Right atrium auricular region (tissue), 2 donors: ENCODE measurements around the gene TFE3. TPM values are rescaled to one million over a fixed set of nuclear protein-coding genes. Genes with fewer than 3 reads are reported as not detected.

Source experiments
- DNase-seq: peaks from one replicate; pipeline ENCODE4 v3.0.0-alpha.2; 2019; ENCODE audit warnings: low spot score
- H3K27ac ChIP-seq, 2 donors: fragments of 200-600 bp; sonication (generic); 1 replicate in 1 of 2; 2 replicates in 1 of 2; pipeline ENCODE4 v1.5.1; 2016 to 2019
- H3K27me3 ChIP-seq, 2 donors: fragments of 200-600 bp; sonication (generic); one replicate each; pipeline versions ENCODE4 v1.5.1 to v1.6.0; 2017 to 2019
- H3K36me3 ChIP-seq: fragments of 200-600 bp; sonication (generic); one replicate; pipeline ENCODE4 v1.5.1; 2016
- H3K4me1 ChIP-seq, 2 donors: fragments of 200-600 bp; sonication (generic); one replicate each; pipeline versions ENCODE4 v1.5.1 to v1.6.0; 2017 to 2019
- H3K4me3 ChIP-seq, 2 donors: fragments of 200-600 bp; sonication (generic); 1 replicate in 1 of 2; 2 replicates in 1 of 2; pipeline ENCODE4 v1.5.1; 2017 to 2019; ENCODE audit warnings: mild to moderate bottlenecking in 1 of 2, moderate library complexity in 1 of 2
- H3K9me3 ChIP-seq, 2 donors: fragments of 200-600 bp; sonication (generic); one replicate each; pipeline ENCODE4 v1.5.1; 2019
- total RNA-seq, 2 donors: library from RNA; depleted of rRNA; stranded (reverse); fragments of >200 nt; gene quantifications; one replicate each; pipeline ENCODE4 v1.1.0, GENCODE V29; 2016
- TF ChIP-seq, protein P1 (sequence below), 2 donors: fragments of 200-600 bp; sonication (generic); IDR thresholded peaks; one replicate each; pipeline ENCODE4 v1.5.1; 2019; ENCODE audit warnings: antibody characterized with exemption in 2 of 2

The TFE3 gene
- total RNA-seq, 2 donors from 2014 or later: 25.8 to 60.3 TPM

- no peak overlapping the region for H3K27ac ChIP-seq
- TF ChIP-seq, protein P1, sequence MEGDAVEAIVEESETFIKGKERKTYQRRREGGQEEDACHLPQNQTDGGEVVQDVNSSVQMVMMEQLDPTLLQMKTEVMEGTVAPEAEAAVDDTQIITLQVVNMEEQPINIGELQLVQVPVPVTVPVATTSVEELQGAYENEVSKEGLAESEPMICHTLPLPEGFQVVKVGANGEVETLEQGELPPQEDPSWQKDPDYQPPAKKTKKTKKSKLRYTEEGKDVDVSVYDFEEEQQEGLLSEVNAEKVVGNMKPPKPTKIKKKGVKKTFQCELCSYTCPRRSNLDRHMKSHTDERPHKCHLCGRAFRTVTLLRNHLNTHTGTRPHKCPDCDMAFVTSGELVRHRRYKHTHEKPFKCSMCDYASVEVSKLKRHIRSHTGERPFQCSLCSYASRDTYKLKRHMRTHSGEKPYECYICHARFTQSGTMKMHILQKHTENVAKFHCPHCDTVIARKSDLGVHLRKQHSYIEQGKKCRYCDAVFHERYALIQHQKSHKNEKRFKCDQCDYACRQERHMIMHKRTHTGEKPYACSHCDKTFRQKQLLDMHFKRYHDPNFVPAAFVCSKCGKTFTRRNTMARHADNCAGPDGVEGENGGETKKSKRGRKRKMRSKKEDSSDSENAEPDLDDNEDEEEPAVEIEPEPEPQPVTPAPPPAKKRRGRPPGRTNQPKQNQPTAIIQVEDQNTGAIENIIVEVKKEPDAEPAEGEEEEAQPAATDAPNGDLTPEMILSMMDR (IDR thresholded peaks at IDR 0.05): no peak
- H3K4me3 ChIP-seq: no peak overlapping the region
- no peaks in the 10 kb centered on the region for H3K9me3 ChIP-seq
- no peak for DNase-seq
- H3K27me3 ChIP-seq: no peaks in the 10 kb centered on the region
- H3K36me3 ChIP-seq: no peaks in the 10 kb centered on the region
- H3K4me1 ChIP-seq: no peaks in the 10 kb centered on the region
Measured at GRCh38 chrX:49064303-49064702, 21.1 kb upstream of the TFE3 start.

- TF ChIP-seq, protein P1 (IDR thresholded peaks at IDR 0.05): no peak
- no peaks in the 10 kb centered on the region for H3K9me3 ChIP-seq
- DNase-seq: no peak
Measured at GRCh38 chrX:49063715-49064114, 20.6 kb upstream of the TFE3 start.

DNA sequence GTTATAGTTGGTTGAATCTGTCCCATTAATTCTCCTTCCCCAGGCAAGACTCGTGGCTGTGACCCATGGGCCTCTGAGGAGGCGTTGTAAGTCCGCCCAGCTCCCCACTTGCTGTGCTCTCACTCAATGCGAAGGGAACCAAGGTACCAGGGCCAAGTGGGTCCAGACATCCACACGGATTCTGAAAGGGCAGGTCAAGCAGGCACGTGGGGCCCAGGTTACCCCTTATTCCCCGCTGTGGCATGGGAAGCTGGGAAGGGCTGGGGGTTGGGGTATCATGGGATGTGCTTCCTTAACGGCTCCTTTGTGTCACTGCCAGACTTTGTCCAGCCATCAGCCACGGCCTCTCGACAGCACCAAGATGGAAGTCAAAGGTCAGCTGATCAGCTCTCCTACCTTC, 18.8 kb upstream of the TFE3 start:
- no peaks in the 10 kb centered on the region for H3K9me3 ChIP-seq
- H3K27ac ChIP-seq: no peak overlapping the region
- H3K4me3 ChIP-seq: no peak overlapping the region
- no peak for DNase-seq
- H3K4me1 ChIP-seq: no peaks in the 10 kb centered on the region
- TF ChIP-seq, protein P1 (IDR thresholded peaks at IDR 0.05): no peak
- no peaks in the 10 kb centered on the region for H3K27me3 ChIP-seq
- H3K36me3 ChIP-seq: no peaks in the 10 kb centered on the region

More at GRCh38 chrX:49063715-49064114, 20.6 kb upstream of the TFE3 start:
- Histone ChIP-seq H3K4me1 (no peaks in the 10 kb centered on the region), H3K27ac (no peak overlapping the region), H3K27me3 (no peaks in the 10 kb centered on the region), H3K4me3 (no peak overlapping the region), H3K36me3 (no peaks in the 10 kb centered on the region)

GRCh38 chrX:49061490-49061889, 18.3 kb upstream of the TFE3 start:
- Histone ChIP-seq H3K9me3 (no peaks in the 10 kb centered on the region), H3K36me3 (no peaks in the 10 kb centered on the region), H3K27me3 (no peaks in the 10 kb centered on the region), H3K4me1 (no peaks in the 10 kb centered on the region), H3K27ac (no peak overlapping the region), H3K4me3 (no peak overlapping the region)
- TF ChIP-seq, protein P1 (IDR thresholded peaks at IDR 0.05): no peak
- DNase-seq: no peak

DNA sequence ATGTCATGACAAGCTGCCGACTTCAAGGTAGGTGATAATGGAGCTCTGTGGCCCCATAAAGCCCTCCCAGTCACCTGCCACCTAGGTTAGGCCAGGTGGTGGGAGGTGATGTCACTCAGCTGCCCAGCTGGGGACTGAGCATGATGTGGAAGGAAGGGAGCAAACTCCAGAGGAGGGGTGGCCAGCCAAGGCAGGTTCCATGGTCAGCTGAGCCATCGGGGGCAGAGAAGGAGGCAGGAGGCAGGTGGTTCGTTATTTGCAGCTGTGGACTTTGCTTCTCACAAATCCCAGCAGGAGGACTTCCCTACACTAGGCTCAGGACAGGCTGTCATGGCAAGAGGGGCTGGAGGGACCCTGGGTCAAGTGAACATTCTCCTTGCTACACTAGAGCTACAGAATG, 17.8 kb upstream of the TFE3 start:
- no peak overlapping the region for H3K4me3 ChIP-seq
- TF ChIP-seq, protein P1 (IDR thresholded peaks at IDR 0.05): no peak
- no peaks in the 10 kb centered on the region for H3K36me3 ChIP-seq
- H3K27ac ChIP-seq: no peak overlapping the region
- no peak for DNase-seq
- H3K4me1 ChIP-seq: no peaks in the 10 kb centered on the region
- H3K9me3 ChIP-seq: no peaks in the 10 kb centered on the region
- no peaks in the 10 kb centered on the region for H3K27me3 ChIP-seq

DNA sequence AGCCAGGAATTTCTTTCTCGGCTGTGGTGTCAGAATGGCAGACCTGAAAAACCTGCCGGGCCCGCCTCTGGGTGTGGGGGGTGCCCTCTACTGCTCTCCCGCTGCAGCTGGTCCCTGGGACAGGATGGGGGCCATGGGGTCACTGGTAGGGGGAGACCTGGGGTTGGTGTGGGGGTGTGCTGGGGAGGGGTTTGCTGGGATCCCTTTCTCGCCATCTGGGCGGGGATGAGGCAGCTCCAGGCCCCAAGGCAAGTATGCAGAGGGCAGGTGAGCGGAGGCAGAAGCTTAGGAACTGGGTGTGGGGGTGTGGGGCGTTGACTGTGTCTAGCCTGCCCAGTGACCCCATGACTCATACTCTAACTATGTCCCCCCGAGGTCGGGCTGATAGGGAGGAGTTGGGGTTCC, 16.5 kb upstream of the TFE3 start:
- no peaks in the 10 kb centered on the region for H3K4me1 ChIP-seq
- TF ChIP-seq, protein P1 (IDR thresholded peaks at IDR 0.05): no peak
- no peaks in the 10 kb centered on the region for H3K27me3 ChIP-seq
- no peaks in the 10 kb centered on the region for H3K9me3 ChIP-seq
- DNase-seq: no peak
- no peak overlapping the region for H3K27ac ChIP-seq
- H3K4me3 ChIP-seq: no peak overlapping the region
- H3K36me3 ChIP-seq: no peaks in the 10 kb centered on the region
